Raji (cell line): ENCODE data around the gene TAF1C.

ENCODE experiments used
- POLR2A ChIP-seq: IDR thresholded peaks from 2 replicates; pipeline ENCODE4 v1.6.1; 2011; ENCODE audit warnings: low read depth, low read length, control low read depth; ENCODE audit not compliant: insufficient read depth

Gene TAF1C

DNA sequence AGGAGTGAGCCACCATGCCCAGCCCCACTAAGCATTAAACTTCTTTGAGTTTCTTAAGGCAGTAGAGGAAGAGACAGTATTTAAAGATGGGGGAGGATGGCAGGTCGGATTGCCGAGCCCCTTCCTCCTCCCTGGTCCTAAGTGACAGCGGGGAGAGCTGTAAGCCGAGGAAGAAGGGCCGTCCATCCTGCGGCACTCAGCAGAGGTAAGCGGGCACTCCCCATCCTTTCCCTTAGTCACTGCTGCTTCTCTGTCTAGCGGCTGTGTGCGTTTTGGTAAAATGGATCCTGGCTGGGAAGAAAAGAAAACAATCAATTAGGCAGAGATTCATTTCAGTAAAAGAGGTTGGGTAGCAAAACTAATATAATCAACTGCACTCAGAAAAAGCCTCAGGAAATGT lies 27.9 kb downstream of the TAF1C start:
- no peak for TF ChIP-seq POLR2A

DNA sequence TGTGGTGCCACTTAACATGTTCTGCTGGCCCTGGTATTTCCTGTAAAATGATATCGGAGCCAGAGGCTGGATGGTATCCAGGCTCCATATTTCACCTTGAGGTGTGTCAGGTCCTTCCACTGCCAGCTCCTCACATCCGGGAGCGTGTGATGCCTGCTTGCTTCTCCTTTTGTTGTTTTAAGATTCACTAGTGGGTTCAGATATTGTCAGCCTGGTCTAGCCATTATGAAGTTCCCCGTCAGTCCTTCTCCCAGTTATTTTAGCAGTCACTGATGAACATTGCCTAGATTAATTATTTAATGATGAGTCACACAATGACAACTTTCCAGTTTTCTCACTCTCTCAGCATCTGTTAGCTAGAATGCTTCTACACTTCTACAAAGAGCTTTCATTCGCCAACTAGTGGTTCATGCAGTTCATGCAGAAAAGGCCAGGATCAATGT lies 30.5 kb downstream of the TAF1C start:
- TF ChIP-seq POLR2A: no peak

DNA sequence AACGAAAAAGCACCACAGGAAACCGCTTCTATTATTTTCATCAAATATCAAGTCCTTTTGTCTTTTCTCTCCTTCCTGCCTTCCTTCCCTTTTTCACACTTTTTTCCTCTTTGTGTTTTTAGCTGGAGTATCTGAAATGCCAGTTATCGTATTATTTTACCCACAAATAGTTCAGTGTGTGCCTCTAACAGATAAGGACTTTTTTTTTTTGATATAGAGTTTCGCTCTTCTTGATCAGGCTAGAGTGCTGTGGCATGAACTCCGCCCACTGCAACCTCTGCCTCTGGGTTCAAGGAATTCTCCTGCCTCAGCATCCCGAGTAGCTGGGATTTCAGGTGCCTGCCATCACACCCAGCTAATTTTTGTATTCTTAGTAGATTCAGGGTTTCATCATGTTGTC lies 31.1 kb downstream of the TAF1C start:
- TF ChIP-seq POLR2A: no peak

DNA sequence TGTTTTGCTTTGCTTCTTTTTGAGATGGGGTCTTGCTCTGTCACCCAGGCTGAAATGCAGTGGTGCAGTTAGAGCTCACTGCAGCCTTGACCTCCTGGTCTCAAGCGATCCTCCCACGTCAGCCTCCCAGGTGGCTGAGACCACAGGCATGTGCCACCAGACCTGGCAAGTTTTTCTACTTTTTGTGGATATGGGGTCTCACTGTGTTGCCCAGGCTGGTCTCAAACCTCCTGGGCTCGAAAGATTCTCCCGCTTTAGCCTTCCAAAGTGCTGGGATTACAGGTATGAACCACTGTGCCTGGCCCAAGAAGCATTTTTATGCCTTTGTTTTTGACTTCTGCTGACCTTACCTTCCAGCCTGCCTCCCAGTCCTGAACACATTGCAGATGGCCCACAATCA lies 31.6 kb downstream of the TAF1C start:
- TF ChIP-seq POLR2A: no peak

DNA sequence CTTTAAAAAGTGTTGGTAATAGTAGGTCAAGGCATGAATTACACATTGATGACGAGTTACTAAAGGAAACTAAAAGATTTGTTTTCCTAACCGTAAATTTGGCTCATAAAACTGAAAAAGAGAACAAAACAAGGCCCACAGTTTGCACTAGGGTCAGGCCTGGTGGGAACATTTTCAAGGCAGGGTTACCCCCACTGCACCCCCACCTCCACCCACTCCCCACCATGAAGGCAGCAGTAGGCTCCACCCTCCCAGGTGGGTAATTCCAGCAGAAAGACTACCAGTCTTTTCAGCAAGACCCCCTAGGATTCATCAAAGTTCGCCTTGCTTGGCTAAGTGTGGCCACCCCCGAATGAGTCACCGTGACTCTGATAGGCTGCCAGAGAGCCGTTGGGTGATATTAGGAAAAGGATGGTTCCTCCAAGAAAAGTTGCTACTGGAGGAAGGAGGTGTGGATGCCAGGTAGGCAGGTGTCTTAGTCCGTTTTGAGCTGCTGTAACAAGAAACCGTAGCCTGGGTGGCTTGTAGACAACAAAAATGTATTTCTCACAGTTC lies 33.1 kb downstream of the TAF1C start:
- no peak for TF ChIP-seq POLR2A

DNA sequence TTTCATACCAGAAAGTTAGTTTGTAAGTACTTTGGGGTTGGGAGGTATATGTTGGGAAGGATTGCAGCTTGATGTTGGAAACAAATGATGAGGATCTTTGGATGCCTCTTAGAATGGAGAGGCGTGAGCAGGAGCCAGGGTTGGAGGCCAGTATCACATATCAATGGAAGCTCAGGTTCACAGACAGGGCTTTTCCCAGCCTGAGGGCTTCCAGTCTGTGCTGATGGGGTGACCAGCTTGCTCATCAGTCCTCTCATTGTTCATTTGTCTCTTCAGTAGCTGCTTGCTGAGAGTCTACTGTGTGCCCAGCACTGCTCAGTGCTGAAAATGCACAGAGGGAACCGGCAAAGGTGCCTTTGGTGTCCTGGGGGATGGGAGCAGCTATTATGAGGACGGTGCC lies 35.9 kb downstream of the TAF1C start:
- no peak for TF ChIP-seq POLR2A

DNA sequence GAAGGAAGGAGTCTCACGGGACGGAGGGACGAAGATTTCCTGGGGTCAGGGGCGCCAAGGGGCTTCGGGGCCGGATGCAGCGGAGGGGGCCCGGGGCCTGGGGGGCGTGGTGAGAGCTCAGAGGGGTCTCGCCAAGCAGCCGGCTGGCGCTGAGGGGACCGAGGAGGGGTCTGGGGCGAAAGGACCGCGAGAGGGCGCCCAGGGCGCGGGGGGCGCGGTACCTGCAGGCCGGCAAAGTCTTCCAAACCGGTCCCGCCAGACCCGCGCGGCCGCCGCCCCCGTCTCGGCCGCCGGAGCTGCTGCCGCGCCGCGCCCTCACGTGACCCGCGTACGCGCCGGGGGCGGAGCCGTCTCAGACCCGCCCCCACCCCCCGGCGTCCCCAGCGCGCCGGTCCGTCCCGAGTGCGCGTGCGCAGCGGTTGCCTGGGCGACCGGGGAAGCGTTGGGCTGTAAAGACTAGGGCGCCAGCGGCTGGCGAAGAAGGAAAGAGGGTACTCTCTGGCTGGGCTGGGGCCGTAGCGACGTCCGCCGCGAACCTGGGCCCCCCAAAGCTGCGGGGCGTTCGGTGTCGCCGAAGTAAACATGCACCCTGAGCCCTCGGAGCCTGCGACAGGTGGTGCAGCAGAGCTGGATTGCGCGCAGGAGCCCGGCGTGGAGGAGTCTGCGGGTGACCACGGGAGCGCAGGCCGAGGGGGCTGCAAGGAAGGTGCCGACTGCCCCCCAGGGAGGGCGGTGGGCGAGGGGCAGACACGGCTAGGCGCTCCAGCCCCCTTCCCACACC lies 41.8 kb downstream of the TAF1C start, which contains the start of the genes DNAAF1 and HSDL1:
Gene DNAAF1 (plus strand): TSS at position 450 of the 781 bp plus-strand sequence. CDS start 133 bp downstream, at position 583.
Gene HSDL1 (minus strand): TSS at position 319 of the 781 bp plus-strand sequence. CDS start 13,856 bp downstream, outside the sequence.
- peak; percentile 73 for TF ChIP-seq POLR2A

DNA sequence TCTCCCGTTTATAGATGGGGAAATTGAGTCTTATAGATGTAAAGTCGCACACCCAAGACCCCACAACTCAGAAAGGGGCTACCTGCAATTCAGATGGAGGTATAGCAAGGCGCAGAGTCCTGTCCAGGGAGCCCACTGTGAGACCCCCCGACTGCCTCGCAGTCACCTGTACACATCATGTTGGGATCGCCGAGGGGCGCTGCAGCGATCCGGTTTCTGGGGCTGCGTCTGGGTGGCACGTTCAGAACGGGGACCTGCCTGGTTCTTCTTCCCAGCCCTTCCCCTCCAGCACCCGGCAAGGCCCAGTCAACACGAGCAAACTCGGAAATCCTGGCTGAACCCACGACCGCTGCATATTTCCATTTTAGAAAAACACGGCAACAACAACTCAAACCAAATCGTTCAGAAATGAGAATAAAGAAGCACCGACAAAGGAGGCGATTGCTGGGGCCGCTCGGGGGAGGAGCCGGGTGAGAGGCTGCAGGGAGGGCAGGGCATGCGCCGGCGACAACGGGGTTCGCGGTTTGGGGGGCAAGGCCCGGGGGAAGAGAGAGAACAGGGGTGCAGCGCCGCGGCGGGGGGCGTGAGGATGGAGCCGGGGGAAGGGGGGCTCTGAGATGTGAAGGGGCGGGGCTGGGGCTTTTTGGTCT lies 42.5 kb downstream of the TAF1C start:
- TF ChIP-seq POLR2A: no peak

DNA sequence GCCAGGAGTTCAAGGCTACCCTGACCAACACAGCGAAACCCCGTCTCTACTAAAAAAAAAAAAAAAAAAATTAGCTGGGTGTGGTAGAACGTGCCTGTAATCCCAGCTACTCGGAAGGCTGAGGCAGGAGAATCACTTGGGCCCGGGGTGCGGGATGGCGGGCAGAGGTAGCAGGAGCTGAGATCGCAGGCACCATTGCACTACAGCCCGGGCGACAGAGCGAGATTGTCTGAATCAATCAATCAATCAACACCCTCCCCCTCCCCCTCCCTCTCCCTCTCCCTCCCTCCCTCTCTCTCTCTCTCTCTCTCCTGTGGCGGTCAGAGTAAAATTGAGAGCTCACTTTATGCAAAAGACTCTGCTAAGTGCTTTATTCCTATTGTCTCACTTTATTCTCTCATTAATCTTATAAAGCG lies 43.1 kb downstream of the TAF1C start:
- TF ChIP-seq POLR2A: no peak

DNA sequence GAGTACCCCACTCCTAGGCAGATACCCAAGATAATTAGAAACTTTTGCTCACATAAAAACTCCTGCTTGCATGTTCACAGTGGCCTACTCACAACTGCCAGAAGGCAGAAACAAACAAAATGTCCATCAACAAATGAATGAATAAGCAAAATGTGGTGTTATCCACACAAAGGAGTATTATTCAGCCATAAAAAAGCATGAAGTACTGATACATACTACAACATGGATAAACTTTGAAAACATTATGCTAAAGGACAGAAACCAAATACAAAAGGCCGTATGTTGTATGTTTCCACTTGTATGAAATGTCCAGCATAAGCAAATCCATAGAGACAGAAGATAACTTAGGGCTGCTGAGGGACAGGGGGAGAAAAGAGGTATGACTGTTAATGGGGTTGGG lies 43.8 kb downstream of the TAF1C start:
- TF ChIP-seq POLR2A: no peak

DNA sequence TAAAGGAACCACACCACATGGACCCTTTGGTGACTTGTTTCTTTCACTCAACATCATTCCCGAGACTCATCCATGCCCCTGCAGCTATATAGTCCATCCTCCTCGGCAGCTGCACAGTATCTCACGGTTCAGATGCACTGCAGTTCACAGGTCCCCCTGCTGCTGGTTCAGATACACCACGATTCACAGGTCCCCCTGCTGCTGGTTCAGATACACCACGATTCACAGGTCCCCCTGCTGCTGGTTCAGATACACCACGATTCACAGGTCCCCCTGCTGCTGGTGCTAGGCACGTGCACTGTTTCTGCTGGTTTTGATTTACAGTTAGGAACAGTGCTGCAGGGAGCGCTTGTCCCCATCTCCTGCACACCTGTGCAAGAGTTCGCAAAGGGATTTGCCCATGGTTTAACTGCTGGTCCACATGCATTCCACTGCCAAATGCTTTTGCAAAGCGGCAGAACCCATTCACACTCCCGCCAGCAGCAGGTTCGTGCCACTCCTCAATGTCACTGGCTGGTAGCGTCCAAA lies 45.6 kb downstream of the TAF1C start:
- no peak for TF ChIP-seq POLR2A

DNA sequence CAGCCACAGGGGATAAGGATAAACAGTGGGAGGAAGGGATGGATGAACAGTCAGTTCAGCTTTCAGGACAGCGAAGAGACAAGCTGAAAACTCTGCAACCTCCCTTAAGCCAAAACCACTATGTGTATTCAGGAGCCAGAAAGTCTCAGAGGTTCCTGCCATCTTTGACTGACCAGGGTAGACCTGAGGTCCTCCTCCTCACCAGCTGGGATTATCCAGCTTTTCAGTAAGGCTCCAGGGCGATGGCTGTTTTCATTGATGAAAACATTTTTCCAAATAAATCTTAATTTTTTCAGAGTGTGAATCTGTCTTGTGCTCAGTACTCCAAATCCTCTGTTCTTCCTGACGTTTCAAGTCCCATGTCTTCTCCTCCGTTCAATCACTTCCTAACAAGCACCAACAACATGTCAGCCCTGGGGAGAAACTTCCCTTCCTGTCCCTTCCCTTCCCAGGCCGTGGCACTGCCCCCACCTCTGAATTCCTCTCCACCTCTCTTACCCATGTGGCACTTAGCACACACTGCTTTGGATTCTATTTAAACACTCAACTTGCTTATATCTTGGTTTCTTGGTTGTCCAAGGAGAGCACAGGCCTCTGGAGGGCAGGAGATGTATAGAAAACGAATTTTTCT lies 47.1 kb downstream of the TAF1C start:
- no peak for TF ChIP-seq POLR2A

DNA sequence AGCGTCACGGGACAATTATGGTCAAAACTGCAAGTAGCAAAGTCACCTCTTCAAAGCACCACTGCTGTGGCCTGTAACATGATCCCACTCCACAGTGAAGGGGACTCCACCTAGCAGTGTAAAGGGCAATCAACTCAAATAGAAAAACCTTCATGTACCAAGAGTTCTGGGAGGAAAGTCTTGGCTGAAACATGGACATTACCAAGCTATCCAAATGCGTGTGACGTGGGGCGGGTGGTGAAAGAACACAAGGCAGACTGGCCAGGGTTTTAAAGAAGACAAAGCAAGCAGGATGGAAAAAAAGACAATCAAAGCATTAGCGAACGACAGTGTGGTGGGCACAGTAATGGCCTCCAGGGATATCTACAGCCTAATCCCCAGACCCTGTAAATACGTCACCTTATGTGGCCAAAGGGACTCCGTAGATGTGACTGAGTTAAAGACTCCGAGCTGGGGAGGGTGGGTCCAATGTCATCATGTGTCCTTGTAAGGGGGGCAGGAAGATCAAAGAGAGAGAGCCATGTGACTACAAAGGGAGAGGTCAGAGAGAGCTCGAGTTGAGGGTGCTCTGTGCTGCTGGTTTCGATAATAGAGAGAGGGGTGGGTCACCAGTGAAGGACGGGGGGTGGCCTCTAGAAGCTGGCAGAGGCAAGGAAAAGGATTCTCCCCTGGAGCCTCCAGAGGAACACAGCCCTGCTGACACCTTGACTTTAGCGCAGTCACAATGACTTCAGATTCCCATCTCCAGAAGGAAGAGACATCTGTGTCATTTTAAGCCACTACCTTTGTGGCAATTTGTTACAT lies 47.8 kb downstream of the TAF1C start:
- TF ChIP-seq POLR2A: no peak

DNA sequence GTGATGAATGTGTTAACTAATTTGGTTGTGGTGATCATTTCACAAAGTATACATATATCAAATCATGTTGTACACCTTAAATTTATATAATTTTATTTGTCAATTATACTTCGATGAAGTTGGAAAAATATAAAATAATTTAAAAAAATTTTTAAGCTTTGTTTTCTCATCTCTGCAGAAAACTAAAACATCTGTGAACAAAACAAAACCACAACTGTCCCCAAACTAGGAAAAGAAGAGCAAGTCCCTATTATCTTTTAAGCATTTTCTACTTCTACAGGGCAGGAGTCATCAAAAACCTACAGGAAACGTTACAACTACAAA lies 48.4 kb downstream of the TAF1C start:
- TF ChIP-seq POLR2A: no peak

DNA sequence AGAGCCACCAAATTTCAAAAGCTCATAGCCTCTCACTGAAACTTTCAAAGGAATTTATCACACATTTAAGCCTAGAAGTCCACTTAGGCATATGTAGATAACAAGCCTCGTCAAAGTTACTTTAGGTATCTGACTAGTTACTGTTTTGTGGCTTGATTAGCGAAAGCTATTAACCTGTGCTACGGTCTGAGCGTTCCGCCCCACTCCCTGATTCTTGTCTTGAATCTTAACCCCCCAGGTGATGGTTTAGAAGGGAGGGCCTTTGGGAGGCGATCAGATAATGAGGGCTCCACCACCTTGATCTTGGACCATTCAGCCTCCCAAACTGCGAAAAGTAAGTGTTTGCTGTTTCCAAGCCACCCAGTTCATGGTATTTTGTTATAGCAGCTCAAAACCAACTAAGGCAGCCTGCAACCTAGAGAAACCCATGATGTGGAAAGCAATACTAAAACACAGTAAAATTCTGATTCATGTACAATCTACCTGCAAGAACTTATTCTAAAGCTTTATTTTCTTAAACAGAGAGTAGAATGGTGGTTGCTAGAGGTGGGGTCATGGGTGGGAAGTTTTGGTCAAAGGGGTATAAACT lies 49.0 kb downstream of the TAF1C start:
- TF ChIP-seq POLR2A: no peak

DNA sequence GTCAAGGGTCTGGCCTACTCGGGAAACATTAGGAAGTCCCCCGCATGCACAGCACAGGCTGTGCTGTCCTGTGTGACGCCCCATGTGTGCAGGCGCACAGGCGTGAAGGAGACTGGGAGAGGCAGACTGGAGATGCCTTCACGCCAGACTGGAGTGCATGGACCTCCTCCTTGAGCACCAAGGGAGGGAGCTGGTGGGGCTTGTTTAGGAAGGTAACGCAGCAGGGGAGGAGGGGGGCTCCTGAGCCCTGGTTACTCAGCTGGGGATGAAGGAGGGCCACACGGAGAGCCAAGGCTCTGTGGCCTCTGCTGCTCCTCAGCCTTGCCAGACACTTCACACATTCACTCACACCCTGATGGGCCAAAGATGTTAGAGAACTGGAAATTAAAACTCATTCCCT lies 49.6 kb downstream of the TAF1C start:
- no peak for TF ChIP-seq POLR2A
